SIG-M5 treated with dmso at 0.1 percent for 504 hours (cell line): Measurements from ENCODE around the gene TFAP2E.
"Not testable (repeated sequence)": the region's sequence is repeated elsewhere in the genome, so short reads cannot be mapped to it uniquely, and the experiment has no call there.

Experiments
- DNase-seq: peaks from one replicate; lab custom pipeline; 2025; ENCODE audit not compliant: unreplicated experiment; lab: John Stamatoyannopoulos, UW

TFAP2E gene

GRCh38 chr1:35571263-35571662 lies 1.9 kb upstream of the TFAP2E start:
- no peak for DNase-seq

DNA sequence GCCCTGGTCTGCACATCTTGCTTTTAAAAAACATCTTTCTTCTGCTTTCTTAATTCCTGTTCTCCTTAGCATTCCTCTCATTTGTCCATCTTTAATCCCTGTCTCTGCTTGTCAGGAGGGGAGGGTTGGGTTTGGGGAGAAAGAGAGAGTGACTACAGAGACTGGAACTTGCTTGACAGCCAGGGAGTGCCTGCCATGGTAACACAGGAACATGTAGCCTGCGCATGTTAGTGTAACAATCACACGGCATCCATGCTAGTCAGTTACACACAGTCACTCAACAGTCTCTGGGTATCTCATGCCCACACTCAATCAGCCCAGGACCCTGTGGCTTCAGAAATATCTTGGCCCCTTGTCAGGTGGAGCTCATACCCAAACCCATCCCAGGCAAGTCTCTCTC lies 818 bp upstream of the TFAP2E start:
- DNase-seq: no peak

- DNase-seq: no peak
Observed at GRCh38 chr1:35574125-35574654, 1.1 kb downstream of the TFAP2E start.

DNA sequence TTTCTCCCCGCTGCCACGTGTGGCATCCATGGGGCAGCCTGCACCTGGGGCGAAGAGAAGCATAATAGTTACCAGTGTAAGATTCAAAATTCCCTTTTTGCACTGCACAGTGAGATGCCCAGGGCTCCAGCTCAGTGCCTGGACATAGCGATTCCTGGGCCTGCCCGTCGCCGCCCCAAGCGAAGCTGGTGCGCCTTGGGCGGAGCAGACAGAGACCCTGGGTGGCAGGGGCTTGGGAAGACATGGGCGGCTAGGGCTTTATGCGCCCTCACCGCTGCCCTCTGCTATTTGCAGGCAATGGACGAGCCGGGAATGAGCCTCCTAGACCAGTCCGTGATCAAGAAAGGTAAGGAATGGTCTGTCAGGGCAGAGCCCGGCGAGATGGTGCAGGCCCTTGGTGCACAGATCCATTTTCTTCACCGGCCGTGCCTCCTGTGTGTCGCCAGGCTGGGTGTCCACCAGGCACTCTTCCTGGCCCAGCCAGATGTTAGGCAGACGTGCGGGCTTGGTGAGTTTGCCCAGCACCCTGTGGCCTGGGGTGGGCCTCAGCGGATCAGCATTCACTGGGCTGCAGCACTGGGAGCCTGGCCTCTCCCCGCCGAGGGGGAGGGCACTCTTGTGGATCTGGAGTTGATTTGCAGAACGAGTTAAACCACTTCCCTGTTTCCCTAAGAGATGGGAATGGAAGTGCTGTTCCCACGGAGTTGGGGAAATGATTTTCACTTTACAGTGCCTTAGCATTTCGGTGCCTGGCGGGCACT lies 1.7 kb downstream of the TFAP2E start:
- no peak for DNase-seq

DNA sequence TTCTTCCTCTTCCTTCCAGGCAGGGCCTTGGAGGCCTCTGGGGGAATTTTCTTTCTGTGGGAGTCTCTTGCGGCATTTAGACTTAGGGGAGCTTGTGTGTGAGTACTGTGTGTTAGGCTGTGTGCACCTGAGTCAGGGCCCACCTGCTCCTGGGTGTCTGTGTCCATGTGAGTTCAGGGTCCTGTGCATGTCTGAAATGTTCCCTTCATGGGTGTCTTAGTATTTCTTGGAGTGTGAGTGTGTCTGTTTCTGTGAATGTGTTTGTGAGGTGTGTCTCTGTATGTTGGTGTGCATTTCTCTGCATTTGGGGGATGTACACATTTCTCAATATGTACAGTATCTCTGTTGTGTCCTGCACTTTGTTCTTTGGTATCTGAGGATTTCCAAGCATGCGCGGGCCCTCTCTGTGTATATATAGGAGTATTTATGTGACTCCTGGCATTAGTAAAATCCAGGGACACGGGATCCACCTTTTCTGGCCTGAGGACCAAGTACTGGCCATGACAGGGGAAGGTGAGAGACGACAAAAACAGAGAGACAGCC lies 2.4 kb downstream of the TFAP2E start:
- DNase-seq: no peak

GRCh38 chr1:35576061-35576765 lies 3.1 kb downstream of the TFAP2E start:
- DNase-seq: no peak

GRCh38 chr1:35576766-35577070 lies 3.6 kb downstream of the TFAP2E start:
- not testable (repeated sequence) for DNase-seq

DNA sequence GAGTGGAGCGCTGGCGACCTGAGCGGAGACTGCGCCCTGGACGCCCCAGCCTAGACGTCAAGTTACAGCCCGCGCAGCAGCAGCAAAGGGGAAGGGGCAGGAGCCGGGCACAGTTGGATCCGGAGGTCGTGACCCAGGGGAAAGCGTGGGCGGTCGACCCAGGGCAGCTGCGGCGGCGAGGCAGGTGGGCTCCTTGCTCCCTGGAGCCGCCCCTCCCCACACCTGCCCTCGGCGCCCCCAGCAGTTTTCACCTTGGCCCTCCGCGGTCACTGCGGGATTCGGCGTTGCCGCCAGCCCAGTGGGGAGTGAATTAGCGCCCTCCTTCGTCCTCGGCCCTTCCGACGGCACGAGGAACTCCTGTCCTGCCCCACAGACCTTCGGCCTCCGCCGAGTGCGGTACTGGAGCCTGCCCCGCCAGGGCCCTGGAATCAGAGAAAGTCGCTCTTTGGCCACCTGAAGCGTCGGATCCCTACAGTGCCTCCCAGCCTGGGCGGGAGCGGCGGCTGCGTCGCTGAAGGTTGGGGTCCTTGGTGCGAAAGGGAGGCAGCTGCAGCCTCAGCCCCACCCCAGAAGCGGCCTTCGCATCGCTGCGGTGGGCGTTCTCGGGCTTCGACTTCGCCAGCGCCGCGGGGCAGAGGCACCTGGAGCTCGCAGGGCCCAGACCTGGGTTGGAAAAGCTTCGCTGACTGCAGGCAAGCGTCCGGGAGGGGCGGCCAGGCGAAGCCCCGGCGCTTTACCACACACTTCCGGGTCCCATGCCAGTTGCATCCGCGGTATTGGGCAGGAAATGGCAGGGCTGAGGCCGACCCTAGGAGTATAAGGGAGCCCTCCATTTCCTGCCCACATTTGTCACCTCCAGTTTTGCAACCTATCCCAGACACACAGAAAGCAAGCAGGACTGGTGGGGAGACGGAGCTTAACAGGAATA lies 4.2 kb downstream of the TFAP2E start:
- peak; percentile 38 for DNase-seq

- no peak for DNase-seq
Observed at GRCh38 chr1:35580949-35581388, 7.9 kb downstream of the TFAP2E start.

DNA sequence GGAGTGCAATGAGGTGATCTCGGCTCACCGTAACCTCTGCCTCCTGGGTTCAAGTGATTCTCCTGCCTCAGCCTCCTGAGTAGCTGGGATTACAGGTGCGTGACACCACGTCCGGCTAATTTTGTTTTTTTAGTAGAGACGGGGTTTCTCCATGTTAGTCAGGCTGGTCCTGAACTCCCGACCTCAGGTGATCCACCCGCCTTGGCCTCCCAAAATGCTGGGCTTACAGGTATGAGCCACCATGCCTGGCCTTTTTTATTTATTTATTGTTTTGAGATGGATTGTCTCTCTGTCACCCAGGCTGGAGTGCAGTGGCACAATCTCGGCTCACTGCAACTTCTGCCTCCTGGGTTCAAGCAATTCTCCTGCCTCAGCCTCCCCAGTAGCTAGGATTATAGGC lies 8.5 kb downstream of the TFAP2E start:
- not testable (repeated sequence) for DNase-seq

GRCh38 chr1:35585281-35585680 lies 12.2 kb downstream of the TFAP2E start:
- DNase-seq: no peak

- DNase-seq: not testable (repeated sequence)
Observed at GRCh38 chr1:35585805-35586204, 12.7 kb downstream of the TFAP2E start.

DNA sequence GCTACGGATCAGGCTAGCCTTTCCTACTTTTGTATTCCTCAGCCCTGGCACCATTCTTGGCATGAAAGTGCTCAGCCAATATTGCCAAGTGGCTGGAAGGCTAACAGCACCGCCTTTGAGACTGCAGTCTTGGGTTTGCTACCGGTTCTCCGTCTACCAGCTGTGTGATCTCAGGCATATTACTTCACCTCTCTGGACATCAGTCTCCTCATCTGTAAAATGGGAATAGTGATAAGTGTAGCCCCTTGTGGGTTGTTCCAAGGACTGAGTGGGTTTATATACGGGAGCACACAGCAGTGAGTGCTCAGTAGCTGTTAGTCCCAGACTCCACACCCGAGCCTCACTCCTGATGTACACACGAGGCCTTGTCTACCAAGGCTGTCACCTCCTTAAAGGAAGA lies 13.7 kb downstream of the TFAP2E start:
- no peak for DNase-seq

GRCh38 chr1:35587736-35588135 lies 14.6 kb downstream of the TFAP2E start:
- no peak for DNase-seq

GRCh38 chr1:35588197-35588910 lies 15.2 kb downstream of the TFAP2E start:
- DNase-seq: no peak

DNA sequence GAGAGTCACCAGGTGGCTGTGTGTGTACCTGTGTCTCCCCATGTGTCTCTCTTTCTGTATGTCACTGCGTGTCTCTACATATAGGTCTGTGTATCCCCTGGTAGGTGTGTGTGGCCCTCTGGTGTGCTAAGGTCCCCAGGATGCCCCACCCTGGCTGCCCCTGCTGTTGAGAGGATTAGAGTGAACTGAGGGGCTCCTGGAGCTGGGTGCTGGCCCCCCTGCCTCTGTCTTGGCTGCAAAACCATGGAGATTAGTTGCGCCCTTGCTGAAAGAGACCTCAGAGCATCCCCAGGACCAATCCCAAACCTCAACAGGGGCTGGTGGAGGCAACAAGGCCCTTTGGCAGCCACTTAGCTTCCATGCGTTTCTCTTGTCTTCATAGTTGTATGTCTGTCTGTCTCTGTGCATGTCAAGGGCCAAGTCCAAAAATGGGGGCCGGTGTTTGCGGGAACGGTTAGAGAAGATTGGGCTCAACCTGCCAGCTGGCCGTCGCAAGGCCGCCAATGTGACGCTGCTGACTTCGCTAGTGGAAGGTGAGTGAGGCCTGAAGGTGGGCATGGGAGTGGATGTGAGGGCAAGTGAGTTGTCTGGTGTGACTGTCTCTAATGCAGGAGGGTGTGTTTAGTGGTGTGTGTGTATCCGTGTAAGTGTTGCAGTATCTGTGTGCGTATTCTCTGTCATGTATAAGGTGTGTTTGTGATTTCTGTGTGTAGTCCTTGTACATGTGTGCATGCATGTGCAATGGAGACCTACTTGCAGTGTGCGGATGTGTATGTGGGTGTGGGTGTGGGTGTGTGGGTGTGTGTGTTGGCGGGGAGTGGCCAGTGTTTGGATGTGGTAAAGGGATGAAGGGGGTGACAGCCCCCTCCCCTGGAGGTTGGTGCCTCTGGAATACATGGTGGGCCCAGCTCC lies 16.7 kb downstream of the TFAP2E start:
- no peak for DNase-seq

DNA sequence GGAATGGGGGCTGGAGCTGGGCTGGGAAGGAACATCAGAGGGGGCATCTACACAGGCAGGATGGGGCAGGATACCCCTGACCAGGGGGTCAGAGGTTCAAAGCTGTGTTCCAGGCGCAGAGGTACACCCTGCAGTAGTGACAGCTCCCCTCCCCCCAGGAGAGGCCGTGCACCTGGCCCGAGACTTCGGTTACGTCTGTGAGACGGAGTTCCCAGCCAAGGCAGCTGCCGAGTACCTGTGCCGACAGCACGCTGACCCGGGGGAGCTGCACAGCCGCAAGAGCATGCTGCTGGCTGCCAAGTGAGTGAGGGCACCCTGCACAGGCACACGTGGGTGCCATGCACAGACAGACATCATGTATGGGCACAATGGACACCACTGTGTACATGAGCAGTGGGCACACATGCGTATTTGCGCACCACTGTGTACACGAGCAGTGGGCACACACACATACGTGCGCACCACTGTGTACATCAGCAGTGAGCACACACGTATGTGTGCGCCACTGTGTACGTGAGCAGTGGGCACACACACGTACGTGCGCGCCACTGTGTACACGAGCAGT lies 17.4 kb downstream of the TFAP2E start:
- no peak for DNase-seq

DNA sequence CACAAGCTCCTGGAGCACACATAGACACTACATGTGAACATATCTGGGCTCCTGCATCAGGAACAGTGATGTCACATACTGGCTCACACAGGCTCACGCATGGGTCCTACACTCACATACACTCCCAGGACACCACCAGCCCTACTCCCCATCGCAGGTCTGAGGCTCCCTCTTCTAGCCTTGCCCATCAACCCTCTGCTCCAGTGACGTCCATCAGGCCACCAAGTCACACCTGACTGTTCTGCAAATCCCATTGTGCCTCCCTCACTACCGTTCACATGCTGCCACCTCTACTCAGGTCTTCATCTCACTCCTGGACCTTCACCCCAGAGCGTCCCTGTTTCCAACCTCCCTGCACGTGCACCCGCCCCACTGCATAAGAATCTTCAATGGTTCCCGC lies 18.1 kb downstream of the TFAP2E start:
- DNase-seq: no peak
